ENCODE results near the gene MEF2C. TPM values are rescaled to one million over a fixed set of nuclear protein-coding genes. Genes with fewer than 3 reads are reported as not detected.

MEF2C gene
- total RNA-seq, 1 donor from 2014 or later = 1.8 TPM

DNA sequence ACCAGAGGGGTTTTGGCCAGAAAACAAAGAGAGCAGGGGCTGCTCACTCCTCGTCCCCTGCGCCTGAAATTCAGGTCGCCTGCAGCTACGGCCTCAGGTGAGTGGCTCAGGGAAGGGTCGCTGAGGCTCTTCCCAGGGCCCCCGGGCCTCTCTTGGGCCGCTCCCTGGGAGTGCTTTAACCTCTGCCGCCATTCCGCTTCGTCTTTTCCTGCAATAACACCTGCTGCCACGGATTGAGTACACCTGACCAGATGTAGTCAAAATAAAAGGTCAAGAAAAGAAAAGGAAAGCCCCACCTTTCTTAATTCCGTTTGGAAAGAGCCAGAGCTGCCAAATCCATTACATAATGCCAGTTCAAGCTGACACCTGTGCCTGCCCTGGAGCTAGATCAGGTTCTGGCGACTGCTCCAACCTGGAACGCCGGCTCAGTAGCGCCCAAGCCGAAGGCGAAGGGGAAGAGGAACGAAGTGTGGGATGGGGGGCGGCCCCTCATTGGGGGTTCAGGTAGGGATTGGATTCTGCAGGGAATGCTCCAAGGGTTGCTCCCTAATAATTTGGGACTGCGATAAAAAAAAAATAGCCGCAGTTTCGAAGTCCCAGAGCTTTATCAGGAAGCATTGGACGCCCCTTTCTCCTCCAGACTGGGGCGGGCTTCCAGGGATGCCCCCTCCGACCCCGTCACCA lies 193.9 kb downstream of the MEF2C start:
- no peak for DNase-seq (ENCODE audit: low read depth)

DNA sequence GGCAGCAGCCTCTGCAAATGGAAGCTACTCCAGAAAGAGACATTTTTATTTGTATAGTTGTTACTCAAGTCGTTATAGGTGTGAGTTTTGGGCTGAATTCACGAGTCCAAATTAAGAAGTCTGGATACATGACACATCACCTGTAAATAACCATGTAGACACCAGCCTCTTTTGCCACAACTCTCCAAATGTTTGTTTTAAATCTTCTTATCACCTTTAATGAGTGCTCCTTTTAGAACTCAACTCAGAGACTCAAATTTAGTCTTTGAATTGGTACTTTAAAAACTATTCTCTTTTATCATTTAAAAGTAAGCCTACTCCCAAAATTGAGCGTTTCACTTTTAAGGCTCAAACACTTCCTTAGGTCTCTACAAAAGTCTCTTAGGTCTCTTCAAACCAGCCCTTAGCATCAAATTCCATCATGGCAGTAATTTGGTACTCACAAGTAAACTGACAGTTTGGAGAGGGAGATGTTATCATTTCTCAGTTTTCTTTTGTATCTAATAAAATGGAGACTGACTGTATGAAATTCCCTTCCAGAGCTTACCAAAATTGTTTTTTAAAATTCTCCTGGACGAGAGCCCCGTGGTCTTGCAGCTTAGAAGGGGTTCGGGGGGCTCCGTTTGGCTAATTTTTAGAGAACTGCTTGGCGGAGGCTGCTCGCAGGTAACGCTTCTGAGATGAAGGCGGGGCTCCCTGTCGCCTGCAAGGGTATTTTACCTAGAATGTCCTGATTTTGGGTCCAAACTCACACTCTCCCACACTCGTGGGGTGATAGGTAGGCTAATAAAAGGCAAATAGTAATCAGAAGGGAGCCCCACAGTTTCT lies 194.6 kb downstream of the MEF2C start:
- no peak for DNase-seq (ENCODE audit: low read depth)

DNA sequence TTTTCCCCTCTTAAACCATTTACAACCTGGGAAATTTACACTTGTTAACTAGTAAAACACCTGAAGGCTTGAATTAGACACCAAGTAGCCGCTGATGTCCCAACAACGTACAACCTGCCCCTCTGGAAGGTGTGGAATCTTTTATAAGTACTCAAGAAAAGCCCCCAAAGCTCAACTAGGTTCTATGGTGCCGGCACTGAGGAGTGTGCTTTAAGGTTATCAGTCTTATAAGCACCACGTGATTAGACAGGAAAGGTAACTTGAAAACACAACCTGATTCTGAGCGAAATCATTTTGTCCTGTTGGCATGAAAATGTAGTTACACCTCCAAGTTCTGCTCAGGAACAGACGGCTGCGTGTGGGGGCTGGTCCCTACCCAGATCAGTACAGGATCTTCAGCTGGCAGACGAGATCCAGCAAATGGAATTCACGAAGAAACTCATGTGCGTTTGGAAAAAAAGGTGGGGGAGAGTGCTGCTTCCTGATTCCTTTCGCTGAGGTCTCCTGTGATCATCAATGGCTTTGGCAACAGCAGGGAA lies 195.5 kb downstream of the MEF2C start:
- DNase-seq (ENCODE audit: low read depth) = no peak

DNA sequence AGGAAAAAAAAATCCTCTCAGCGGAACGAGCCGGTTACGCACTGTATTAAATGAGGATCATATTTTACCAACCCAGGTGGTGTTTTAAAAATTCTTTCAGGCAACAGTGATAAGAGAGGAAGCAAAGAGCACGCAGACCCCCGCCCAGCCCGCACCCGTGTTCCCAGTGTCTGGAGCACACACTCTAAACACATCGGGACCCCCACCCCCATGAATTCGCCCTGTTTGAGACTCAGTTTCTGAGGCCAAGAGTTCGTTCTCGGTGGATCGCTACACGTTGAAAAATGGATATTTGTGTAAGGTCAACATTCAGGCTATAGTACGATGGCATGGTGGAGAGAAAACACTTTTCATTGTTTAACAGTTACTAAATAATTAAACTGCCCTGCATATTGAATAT lies 196.3 kb downstream of the MEF2C start:
- no peak for DNase-seq (ENCODE audit: low read depth)

DNA sequence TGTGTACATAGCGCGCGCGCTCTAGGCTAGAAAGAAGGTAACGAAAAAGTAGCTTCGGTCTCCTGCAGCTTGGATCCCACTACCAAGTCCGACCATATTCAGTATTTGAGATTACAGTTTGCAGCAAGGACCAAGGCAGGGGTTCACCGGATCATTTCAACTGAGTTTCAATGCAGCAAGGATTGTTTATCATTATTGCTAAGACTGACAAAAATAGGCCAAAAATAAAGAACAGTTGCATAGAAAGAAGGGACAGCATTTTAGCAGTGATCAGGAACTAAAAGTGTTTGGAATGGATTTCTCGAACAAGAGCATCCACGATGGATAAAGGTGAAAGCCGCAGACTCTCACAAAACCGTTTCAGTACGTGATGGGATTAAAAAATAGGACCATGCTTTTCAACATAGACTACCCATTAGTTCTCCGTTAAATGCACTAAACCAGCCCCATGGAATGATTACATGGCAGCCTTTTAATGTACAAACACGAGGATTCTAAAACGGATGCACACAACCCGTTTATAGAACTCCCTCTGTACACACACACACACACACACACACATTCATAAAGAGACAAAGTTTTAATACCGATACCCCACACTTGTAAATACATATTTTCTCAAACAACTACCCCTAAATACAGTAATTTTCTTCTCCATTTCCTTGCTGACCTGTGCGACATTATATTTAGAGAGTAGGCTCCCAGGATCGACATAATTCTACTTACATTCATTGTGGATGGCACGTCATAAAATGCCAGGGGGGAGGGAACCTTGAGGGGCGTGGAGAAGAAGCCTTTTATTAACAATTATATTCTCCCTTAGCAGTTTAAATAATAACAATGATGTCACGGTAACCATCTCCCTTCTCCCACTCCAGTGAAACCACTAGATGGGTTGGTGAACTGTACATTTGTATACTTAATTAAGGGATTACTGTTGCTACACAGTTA lies 197.1 kb downstream of the MEF2C start:
- DNase-seq (ENCODE audit: low read depth) = no peak

DNA sequence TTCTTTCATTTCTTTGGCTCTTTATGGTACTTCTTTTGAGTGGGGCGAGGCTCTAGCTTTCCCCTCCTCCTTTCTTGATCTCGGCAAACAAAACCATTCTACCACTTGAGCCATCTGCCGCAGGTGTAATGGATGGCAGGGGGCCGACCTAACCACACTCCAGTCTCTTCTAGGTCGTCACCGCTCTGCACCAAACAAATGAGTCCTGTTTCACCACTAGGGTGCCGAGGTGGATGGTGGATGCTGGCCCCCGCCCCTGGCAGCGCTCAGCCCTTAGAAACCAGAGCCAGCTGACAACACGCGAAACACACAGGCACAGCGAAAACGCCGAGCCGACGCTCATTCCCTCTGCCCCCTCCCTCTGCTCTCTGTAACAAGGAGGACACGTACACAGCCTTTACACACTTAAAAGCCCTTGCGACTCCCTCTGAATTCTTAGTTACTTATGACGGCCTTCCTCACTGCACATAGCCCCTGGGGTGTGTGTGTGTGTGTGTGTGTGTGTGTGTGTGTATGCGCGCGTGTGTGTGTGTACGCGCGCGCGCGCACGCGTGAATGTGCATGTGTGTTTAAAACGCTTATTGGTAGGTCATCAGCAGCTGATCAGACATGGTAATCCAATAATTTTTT lies 199.4 kb downstream of the MEF2C start:
- no peak for DNase-seq (ENCODE audit: low read depth)

DNA sequence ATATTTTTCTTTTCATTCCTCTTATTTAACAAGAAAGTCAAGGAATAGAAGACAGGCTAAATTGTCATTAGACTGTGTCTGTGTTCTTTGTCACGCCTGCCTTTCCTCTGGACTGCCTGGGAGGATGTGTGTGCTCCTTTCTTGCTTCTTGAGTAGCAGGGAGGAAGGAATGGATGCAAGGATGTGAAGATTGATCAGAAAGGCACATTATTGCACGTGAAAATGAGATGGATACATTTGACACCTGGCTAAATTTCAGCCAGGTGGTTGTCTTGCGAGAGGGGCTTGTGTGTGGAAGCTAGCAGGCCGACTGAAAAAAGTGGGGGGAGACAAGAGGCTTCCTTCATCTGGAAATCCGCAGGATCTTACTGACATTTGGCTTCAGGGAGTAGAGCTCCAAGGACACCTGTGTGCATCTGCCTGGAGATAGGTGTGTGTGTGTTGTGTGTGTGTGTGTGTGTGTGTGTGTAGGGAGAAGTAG lies 200.1 kb downstream of the MEF2C start:
- DNase-seq (ENCODE audit: low read depth) = no peak

DNA sequence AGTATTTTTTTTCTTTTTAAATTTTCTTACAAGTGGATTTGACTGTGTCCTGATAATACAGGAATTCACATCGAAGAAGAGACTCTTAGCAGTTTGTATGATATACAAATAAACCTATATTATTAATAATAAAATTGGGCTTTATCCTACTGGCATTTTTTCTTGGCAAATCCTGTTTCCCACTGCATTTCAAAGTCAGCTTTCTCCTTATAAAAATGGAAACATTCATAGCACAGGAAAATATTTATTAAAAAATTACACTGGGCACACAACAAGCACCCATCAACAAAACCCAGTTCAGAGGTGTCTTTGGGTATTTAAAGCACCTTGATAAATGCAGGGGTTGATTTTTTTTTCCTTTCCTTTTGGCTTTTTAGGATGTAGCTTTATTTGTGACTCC lies 200.9 kb downstream of the MEF2C start:
- no peak for DNase-seq (ENCODE audit: low read depth)

DNA sequence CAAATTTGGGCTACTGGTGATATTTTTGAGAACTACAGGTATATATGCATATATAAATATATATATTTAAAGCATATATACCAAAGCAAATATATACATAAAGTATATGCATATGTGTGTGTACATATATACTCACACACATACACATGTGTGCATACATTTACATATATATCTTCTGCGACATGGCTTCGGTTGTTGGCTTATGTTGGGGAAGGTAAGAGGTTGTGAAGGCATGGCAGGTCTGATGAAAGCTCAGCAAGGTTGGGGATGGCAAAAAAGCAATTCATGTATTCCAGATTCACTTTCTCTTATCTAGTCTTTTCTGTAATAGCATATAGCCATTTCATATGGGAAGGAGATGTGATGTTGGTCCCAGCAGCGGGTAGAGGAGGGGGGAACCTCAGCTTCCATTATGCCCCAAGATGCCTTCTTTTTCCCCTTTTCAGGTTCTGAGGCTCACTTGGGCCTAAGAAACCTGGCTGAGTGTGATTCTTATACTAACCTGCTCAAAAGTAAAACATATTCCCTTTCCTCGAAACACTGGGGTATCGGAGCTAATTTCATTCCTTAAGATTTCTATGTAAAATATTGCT lies 201.7 kb downstream of the MEF2C start:
- DNase-seq (ENCODE audit: low read depth) = no peak

DNA sequence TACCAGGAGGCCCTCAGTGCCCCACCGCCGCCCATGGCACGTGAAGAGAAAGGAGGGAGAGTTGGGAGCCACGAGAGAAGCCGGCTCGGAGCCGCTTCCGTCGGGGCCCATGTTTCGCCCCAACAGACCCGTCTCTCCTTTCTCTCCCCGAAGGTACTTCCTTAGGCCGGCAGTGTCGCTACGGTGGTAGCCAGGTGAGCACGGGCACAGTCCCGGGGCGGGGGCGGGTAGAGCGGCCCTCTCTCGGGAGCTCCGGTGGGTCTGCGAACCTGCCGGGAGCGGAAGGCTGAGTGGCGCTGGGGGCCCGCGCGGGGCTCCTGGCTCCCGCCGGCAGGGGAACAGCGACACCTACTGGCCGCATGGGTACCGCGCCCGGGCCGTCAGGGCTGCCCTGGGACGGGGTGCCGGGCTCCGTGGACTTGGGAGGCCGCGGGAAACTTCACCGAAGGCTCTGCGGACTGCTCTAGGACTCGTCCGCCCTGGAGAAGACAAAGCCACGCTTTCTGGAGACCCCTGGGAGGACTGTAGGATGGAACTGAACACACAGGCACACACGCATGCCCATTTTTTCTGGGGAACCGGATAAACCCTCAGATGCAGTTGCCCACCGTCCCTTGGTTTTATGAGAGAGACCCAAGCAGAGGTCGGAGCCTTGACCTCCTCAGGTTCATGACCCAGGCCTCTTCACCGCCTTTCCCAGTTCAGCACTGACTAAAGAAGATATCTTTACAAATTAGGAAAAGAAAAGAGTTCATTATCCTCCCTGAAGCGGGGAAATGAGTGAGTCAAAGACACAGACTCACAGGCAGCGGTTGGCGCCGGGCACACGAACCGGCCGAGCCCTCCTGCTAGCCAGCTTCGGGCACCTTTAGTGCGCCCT lies 202.5 kb downstream of the MEF2C start:
- DNase-seq (ENCODE audit: low read depth) = no peak

DNA sequence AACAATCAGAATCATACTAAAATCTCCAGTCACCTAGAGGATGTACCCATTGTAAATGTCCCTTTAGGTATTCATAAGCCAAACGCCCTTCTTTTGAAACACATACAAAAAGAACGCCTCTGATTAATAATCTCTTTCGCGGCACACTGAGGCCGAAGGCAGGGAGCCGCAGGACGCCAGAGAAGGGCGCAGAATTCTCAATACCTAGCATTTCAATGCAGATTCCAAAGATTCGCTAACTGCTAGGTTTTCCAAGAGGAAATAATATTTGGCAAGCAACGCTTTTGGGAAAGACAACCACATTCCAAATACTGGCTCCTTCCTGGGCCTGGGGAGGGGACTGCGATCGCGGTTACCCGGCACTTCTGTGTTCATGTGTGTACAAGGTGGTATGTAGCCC lies 203.3 kb downstream of the MEF2C start:
- DNase-seq (ENCODE audit: low read depth) = no peak

DNA sequence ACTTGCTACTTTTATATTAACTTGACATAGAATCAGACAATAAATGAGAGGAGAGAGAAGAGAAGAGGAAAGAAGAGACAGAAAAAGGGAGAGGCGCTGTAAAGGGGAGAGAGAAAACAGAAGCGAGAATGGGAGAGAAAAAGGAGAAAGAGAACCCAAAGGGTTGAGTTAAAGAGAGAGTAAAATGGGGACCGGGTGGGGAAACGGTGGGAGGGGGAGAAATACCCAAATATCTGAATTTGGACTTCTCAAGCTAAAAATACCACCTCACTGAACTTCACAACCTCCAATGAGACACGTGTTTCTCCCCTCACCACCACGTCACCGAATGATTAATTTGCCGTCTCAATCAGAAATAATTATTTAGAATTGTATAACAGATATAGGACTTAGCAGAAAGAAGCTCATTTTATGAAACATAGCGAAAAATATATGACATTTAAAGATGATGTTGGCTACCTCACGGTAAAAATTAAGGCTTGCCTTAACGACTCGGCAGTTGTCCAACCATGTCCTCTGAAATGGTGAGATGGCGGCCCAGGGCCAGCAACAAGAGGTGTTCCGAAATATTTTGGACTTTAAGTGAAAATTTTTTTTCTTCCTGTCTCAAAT lies 204.1 kb downstream of the MEF2C start:
- no peak for DNase-seq (ENCODE audit: low read depth)

DNA sequence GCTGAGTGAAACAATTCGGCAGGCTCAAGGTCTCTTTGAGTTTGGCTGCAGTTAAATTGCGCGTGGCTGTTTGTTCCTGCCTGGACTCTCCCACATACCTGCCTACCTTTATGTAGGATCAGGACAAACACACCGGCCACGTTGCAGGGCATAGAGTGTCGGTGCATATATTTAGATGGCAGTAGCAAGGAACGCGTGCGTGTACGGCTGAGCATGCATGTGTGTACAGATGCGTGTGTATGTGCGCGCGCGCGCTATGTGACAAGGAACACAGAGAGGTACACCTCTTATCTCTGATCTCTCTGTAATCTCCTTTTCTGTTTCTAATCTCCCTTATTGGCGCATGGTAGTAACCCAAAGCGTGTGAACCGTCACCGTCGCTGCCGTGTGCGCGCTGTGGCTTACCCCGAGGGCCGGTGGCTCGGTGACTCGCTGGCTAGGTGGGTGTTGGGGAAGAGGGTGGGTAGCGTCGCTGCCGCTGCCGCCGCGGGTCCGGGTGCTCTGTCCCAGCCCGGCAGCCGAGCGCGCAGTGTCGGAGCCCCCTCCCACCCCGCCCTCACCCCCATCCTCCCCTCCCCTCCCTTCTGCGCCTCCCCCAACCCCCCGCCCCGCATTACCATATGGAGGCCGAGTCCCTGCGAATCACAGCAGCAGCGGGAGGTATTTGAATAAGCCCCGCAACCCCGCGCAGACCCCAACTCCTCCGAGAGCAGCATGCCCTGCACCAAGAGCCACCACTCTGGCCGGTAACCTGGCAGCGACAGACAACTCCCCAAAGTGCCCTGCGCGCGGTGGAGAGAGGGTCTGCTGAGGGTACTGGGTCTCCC lies 204.8 kb downstream of the MEF2C start:
- no peak for DNase-seq (ENCODE audit: low read depth)

DNA sequence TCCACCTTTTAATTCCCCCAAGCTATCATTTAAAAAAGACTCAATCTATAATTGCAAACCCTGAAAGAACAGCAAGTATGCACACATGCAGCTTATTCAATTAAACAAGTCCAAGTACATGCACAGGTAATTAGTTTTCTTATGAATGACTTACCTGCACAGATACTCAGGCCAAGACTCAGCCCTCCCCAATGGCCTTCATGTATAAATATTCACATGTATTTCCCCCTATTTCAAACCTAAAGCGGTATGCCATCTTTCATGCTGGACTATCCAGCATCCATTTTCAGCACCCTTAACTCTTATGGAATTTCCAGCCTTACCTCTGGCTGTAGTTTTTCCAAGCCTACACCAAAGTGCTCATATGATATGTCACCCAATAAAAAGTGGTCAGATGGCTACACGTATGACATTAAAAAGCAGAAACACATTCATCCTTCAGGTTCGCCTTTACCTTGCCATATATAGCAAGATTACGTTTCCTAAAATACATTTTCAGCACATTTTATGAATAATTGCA lies 205.5 kb downstream of the MEF2C start:
- DNase-seq (ENCODE audit: low read depth) = no peak

DNA sequence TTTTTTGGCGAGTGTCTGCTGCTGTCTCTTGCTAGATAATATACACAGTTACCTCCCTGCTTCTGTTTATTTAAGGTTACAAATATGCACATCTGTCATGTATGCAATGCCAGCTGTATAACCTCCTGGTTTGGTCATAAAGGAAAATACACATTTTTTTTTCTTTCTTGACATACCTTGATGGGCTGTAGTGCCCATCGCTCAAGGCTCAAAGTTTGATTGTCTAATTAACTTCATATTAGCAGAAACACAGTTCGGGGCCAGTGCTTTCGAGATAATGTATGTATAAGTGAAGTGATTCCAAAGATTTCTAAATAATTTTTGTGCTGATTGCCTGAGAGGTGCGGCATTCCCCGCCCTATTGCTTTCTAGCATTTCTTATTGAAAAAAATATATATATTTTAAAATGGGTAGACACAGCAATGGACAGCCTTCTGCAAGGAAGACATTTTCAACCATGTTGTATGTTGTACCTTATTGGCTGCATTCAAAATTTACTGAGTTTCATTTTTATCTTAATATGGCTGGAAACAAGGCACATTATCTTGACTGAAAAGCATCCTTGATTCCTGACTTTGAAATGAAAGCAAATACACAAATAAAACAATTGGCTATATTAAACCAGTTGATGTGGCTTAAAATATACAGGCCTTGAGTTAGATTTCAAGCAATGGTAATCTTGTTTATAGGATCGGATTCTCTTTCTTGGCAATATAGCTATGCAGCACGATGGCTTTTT lies 206.2 kb downstream of the MEF2C start:
- DNase-seq (ENCODE audit: low read depth) = no peak

DNA sequence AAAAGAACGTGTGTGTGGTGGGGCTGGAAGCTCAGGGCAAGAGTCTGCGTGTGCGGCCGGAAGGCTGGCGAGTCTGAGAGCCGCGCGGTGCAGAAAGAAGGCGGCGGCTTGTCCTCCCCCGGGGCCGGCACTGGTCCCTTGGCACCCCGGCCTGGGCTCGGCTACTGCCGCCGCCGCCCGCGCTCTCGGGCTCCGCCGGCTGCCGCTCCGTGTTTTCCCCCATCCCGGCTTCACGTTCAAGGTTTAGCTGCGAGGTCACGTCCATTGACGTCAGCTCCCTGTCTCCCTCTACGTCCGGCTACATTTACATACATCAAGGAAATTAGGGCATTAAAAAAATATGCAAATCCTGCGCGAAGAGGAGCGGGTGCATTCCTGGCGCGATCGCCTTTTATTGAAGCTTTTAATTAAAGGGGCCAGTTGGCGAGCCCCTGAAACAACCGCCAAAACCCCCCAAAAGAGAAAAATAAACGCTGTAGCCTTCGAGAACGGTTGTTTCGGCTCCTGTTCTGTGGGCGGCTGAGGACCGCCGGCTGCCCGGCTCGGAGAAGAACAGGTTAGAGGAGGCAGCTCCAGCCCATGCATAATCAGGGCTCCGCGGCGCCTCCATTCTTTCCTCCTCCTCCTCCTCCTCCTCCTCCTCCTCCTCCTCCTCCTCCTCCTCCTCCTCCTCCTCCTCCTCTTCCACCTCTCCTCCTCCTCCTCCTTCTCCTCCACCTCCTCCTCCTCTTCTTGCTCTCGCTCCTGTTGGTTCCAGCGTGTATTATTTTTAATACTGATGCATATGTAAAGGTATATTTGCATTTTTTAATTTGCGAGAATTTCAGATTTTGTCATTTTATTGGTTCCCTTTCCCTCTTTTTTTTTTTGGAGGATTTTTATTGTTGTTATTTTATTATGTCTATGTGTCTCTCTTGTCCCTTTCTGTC lies 207.0 kb downstream of the MEF2C start:
- no peak for DNase-seq (ENCODE audit: low read depth)

Measured in renal cortical epithelial cell (primary cell).